Lower leg skin (tissue), 4 donors: Measurements from ENCODE around the gene SLC39A13. TPM values are rescaled to one million over a fixed set of nuclear protein-coding genes. Genes with fewer than 3 reads are reported as not detected.

Experiments
- DNase-seq, 2 donors: peaks; one replicate each; pipeline ENCODE4 v3.0.0-alpha.2; 2019; ENCODE audit warnings: low spot score in 2 of 2
- H3K4me3 ChIP-seq: fragments of 200-600 bp; sonication (generic); 2 replicates; pipeline ENCODE4 v1.5.1; 2017; ENCODE audit warnings: mild to moderate bottlenecking, low read depth; ENCODE audit not compliant: poor library complexity, severe bottlenecking
- CTCF ChIP-seq, 3 donors: fragments of 450-650 bp; IDR thresholded peaks; one replicate each; pipeline ENCODE4 v1.5.1; 2016; ENCODE audit warnings: antibody characterized with exemption in 3 of 3, mild to moderate bottlenecking in 3 of 3, moderate library complexity in 2 of 3
- POLR2A ChIP-seq, 2 donors: fragments of 450-650 bp; IDR thresholded peaks; one replicate each; pipeline ENCODE4 v1.6.1; 2016 to 2017; ENCODE audit warnings: antibody characterized with exemption in 2 of 2, mild to moderate bottlenecking in 1 of 2, moderate library complexity in 1 of 2
- WGBS, 2 donors: methylation state at CpG; one replicate each; pipeline ENCODE4 v1.1.5; 2018; 5-methylcytosine and 5-hydroxymethylcytosine counted together
- intact Hi-C: fragments of 100-400 bp; cut with DNase I; formaldehyde crosslinking; loops from one replicate; pipeline ENCODE4 v1.15.0; 2023; ENCODE audit warnings: low total_unique reads
- total RNA-seq, 4 donors: library from RNA; depleted of rRNA; stranded (reverse); fragments of >200 nt; gene quantifications; one replicate each; pipeline ENCODE4 v1.1.0, GENCODE V29; 2016

SLC39A13 gene
- total RNA-seq, 4 donors from 2014 or later = 22.9 to 59.2 (median 46.4) TPM

DNA sequence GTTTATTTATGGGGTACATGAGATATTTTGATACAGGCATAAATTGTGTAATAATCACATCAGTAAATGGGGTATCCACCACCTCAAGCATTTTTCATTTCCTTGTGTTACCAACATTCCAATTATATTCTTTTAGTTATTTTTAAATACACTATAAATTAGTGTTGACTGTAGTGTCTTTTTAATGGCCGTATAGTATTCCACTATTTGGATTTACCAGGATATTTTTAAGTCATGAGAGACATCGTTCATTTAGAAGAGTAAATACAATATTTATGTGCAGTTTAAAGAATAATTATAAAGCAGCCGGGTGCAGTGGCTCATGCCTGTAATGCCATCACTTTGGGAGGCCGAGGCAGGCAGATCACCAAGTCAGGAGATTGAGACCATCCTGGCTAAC lies 23.9 kb upstream of the SLC39A13 start:
- TF ChIP-seq CTCF (IDR thresholded peaks at IDR 0.05) (no peak), POLR2A (IDR thresholded peaks at IDR 0.05) (no peak)
- no peak for DNase-seq
- WGBS, 2 donors = 92 to 93% methylated on average over 4 of the region's 4 CpGs
- intact Hi-C loops = no loop called here
- no peak overlapping the region for H3K4me3 ChIP-seq

GRCh38 chr11:47387944-47388696 lies 20.3 kb upstream of the SLC39A13 start:
- DNase-seq = peak in 1 of 2 donors; percentile 28
- TF ChIP-seq POLR2A (IDR thresholded peaks at IDR 0.05) (no peak), CTCF (IDR thresholded peaks at IDR 0.05) (no peak)
- H3K4me3 ChIP-seq = no peak overlapping the region
- intact Hi-C loops = no loop called here
- 56 to 58% methylated on average over 12 to 13 of the region's 13 CpGs for WGBS, 2 donors

DNA sequence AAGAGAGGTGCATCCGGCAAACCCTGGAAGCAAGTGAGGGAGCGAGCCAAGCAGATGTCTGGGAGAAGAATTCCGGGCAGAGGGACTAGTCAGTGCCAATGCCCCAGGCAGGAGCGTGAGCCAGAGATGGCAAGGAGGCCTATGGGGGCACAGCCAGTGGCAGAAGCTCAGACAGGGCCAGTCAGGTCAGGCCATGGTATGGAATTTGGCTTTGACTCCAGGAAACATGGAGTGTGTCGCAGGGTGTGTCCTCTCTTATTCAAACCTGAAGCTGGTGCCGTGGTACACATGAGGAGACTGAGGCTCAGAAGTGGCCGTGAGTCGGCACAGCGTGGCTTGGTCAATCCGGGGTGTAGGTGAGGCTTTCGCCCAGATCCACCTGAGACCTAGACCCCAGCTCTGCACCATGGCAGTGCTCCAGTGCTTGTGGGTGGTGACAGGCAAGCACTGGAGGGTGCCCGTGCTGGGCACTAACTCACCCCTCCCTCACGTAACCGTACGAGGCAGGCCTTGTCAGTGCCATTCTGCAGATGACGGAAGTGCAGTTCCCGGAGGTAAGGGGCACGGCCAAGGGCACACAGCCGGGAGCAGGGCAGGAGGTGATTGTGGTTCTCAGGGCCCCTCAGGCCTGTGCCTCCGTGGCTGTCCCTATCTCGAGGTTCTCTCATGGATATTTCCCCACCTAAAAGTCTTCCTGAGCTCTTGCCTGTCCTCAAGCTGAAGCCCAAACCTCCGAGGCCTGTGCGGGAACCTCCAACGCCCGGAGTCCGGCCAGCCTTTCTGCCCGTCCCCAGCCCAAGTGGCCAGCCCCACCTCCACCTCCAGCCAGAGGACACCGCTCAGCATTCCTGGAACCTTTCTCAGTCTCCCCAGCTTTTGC lies 19.5 kb upstream of the SLC39A13 start:
- no peak overlapping the region for H3K4me3 ChIP-seq
- DNase-seq = peak in 1 of 2 donors; percentile 55
- WGBS, 2 donors = 52 to 64% methylated on average over 14 to 28 of the region's 28 CpGs

GRCh38 chr11:47389577-47390421 lies 18.6 kb upstream of the SLC39A13 start:
- intact Hi-C loops = no loop called here
- TF ChIP-seq POLR2A (IDR thresholded peaks at IDR 0.05) (no peak), CTCF (IDR thresholded peaks at IDR 0.05) (no peak)
- H3K4me3 ChIP-seq = no peak overlapping the region
- DNase-seq = no peak
- WGBS, 2 donors = 85 to 91% methylated on average over 17 of the region's 17 CpGs

More for the DNA sequence above, 19.5 kb upstream of the SLC39A13 start:
- no peak for TF ChIP-seq CTCF (IDR thresholded peaks at IDR 0.05)
- no peak for TF ChIP-seq POLR2A (IDR thresholded peaks at IDR 0.05)
- intact Hi-C loops = no loop called here

DNA sequence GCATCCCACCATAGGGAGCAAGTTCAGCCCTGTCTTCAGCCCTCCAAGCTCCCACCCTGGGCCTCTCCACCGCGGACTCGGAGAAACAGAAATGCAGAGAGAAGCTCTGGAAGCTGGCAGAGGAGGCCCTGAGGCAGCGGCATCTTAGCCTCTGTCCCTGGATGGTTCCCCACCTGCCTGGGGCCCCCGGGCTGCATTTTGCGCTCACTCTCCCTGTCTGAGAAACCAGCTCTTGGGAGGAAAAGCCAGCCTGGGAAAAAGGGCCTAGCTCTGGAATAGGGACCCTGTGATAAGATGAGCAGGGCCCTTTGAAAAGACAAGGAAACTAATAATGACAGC lies 18.0 kb upstream of the SLC39A13 start:
- TF ChIP-seq POLR2A (IDR thresholded peaks at IDR 0.05) (no peak), CTCF (IDR thresholded peaks at IDR 0.05) (no peak)
- intact Hi-C loops = no loop called here
- 88 to 95% methylated on average over 6 of the region's 6 CpGs for WGBS, 2 donors
- no peak overlapping the region for H3K4me3 ChIP-seq
- no peak for DNase-seq
